Measurements from ENCODE around the gene OR9I1. TPM values are rescaled to one million over a fixed set of nuclear protein-coding genes. Genes with fewer than 3 reads are reported as not detected.

OR9I1 gene, protein sequence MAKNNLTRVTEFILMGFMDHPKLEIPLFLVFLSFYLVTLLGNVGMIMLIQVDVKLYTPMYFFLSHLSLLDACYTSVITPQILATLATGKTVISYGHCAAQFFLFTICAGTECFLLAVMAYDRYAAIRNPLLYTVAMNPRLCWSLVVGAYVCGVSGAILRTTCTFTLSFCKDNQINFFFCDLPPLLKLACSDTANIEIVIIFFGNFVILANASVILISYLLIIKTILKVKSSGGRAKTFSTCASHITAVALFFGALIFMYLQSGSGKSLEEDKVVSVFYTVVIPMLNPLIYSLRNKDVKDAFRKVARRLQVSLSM
- not detected for polyA plus RNA-seq (ENCODE audit: insufficient read length in 4 of 4)

DNA sequence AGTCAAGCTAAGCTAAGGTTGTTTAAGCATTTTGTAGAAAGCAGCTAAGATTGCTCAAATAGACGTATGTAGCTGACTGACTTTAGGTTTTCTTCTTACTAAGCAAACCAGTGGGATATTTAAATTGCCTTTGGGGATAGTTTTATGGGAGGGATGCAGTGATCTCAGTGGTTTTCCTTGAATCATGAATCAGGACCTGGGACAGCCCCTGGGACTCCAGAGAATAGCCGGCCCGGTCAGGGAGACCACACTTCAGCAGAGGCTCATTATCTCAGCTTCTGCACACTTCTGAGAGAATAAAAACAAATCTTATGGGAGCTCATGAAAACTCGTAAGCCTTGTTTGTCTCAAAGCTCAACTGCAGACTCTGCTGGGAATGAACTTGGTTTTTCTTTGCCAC is at the start of gene OR9I1:
Gene OR9I1, minus strand, starts transcription at position 62 of the 400 bp plus-strand sequence. CDS start 6,086 bp downstream, outside the sequence.
- no peak for DNase-seq (ENCODE audit: low read depth in 4 of 4, low spot score in 3 of 4)

DNA sequence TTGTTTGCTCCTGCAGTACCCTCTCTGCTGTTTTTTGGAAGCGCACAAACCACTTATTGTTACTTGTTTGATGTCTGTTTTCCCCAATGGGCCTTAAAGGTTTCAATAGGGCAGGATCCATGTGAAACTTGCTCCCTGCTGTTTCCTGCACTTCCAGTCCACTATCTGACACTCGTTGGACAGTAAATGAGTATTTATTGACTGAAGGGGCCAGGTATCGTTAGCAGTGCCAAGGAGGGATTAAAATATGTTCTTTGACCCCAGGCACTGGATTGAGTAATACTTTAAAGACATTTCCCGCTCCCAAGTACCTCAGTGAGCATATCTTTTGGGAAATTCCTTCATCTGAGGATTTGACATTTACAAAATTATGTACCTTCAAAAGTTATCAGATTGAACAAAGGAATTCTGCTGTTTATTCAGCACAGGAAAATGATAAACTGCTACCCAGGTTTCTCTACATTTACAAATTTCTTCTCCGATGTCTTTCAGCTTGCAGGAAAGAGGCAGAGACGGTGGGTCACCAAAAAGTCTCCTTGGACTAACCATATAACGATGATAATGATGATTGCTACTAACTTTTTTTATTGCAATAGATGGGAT is 40.3 kb upstream of the OR9I1 start:
- no peak for DNase-seq (ENCODE audit: low read depth in 4 of 4, low spot score in 3 of 4)

DNA sequence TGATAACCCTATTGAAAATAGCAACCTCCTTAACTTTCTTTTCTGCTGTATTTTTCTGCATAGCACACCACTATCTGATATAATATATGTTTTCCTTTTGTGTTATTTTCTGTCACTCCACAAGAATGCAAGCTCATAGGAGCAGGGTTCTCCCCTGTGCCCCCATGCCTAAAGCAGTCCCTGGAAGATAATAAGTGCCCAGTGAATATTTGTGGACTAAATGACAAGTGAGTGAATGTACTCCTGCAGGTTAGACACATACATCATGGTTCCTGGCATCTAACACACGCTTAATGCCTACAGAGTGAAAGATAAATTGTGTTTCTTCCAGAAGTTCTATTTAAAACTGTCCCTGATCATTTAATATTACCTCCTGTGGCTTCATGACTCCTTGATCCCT is 39.7 kb upstream of the OR9I1 start:
- no peak for DNase-seq (ENCODE audit: low read depth in 4 of 4, low spot score in 3 of 4)

- DNase-seq (ENCODE audit: low read depth in 4 of 4, low spot score in 3 of 4): no peak
Observed at GRCh38 chr11:58164389-58164788, 39.1 kb upstream of the OR9I1 start.

GRCh38 chr11:58152781-58153180 is 27.5 kb upstream of the OR9I1 start:
- no peak for DNase-seq (ENCODE audit: low read depth in 4 of 4, low spot score in 3 of 4)

DNA sequence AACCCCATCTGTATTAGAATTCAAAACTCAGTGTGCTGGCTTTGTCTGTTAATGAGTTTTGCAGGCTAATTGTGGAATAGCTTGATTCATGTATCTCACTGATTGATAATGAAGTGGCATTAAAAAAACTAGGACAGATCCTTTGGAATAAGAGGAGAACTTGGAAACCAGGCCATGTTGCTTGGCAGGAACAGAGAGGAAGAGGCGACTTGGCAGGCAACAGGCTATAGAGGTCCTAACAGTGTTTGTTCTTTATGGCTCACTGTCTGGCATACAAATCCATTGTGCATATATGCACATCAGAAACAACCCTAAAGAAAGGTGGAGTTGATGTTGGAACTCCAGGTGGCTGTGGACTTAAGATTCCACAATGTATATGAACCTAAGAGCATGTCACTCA is 17.4 kb upstream of the OR9I1 start:
- no peak for DNase-seq (ENCODE audit: low read depth in 4 of 4, low spot score in 3 of 4)

DNA sequence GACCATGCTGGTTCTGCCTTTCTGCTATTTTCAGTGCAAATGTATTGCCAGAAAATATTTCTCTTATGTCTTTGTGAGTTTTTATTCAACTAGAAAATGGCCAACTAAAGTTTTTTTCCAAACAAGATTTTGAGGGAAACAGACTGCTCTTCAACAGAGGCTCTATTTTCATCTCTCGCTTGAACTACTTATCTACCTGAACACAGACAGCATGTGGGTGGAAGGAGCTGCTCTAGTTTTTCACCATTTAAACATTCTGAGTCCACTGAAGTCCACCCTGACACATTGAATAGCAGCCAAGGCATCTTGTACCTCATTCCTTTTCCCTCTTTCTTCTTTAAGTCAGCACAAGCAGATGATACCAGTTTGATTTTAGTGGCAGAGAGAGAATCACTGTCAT is 9.8 kb upstream of the OR9I1 start:
- no peak for DNase-seq (ENCODE audit: low read depth in 4 of 4, low spot score in 3 of 4)

DNA sequence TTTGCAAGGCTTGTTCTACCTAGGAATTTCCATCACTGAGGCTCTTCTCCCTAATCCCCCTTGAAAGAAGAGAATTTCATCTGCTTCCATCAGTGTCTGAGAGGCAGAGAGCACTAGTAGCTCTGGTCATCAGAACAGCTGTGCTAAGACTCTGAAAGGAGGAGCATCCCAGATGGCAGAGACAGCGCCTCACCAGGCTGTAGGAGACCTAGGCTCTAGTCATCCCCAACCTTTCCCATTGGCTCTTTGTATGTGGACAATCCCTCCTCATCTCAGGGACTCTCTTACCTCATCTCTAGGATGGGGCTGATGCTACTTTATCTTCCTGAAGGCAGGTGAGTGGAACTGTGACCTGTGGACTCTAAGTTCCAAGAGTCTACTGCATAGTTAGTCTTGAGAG is 8.8 kb upstream of the OR9I1 start:
- DNase-seq (ENCODE audit: low read depth in 4 of 4, low spot score in 3 of 4): no peak

GRCh38 chr11:58133309-58134076 is 8.2 kb upstream of the OR9I1 start:
- no peak for DNase-seq (ENCODE audit: low read depth in 4 of 4, low spot score in 3 of 4)

DNA sequence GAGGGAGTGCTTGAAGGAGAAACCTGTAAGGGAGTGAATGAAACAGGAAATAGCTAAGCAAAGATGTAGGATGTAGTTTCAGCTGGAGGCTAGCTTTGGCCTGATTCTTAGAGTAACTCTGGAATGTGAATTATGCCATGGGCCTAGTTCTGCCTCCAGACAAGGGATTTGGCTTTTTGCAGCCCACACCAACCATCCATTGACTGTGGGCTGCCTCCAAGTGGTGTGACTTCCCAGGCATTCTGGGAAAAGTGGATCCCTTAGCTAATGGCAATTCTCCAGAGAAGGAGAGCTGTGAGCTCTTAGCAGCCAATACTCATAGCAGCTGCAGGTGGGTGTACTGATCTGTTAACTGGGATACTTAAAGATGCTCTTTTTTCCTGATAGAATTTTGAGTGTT is 2.0 kb upstream of the OR9I1 start:
- no peak for DNase-seq (ENCODE audit: low read depth in 4 of 4, low spot score in 3 of 4)

DNA sequence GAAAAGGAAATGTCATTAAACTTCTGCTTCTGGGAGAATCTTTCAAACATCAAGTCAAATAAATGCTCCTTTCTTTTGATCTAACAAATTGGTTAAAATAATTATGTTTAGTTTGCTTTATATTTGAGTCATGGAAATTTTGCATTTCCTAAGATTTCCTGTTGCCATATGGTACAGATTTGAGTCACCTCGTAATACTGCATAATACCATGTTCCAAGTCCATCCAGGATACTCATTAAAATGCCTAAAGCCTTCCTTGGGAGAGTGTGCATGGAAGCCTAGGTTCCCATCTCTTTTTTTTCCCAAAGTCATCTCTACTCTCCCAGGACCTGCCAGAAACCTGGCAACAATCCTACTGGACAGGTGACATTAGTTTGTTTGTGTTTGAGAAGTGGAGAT is 4.2 kb downstream of the OR9I1 start:
- DNase-seq (ENCODE audit: low read depth in 4 of 4, low spot score in 3 of 4): no peak

- DNase-seq (ENCODE audit: low read depth in 4 of 4, low spot score in 3 of 4): no peak
Observed at GRCh38 chr11:58097437-58097836, 27.9 kb downstream of the OR9I1 start.

DNA sequence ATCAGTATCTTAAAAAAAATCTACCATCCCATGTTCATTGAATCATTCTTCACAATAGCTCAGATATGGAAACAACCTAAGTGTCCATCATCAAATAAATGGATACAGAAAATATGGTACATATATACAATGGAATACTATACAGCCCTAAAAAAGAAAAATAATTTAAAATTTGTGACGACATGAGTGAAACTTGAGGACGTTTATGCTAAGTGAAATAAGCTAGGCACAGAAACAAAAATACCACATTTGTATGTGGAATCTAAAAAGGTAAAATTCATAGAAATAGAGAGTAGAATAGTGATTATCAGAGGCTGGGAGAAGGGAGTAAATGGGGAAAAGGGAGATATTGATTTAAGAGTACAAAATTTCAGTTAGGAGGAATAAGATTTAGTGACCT is 38.8 kb downstream of the OR9I1 start:
- DNase-seq (ENCODE audit: low read depth in 4 of 4, low spot score in 3 of 4): no peak

DNA sequence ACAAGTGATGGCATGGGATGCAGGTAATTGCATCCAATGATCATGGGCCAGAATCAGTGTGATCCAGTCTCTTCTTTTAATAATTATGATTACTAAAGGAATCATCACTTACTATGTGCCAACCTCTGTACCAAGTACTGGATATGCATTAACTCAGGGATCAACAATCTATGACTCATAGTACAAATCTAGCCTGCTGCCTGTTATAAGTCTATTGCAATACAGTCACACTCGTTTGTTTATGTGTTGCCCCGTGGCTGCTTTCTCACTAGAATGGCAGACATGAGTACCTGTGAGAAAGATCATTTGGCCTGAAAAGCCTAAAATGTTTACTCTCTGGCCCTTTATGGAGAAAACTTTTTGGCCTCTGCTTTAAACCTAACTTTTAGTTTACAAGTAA is 49.5 kb downstream of the OR9I1 start:
- DNase-seq (ENCODE audit: low read depth in 4 of 4, low spot score in 3 of 4): no peak

GRCh38 chr11:58070585-58070984 is 54.7 kb downstream of the OR9I1 start:
- no peak for DNase-seq (ENCODE audit: low read depth in 4 of 4, low spot score in 3 of 4)

DNA sequence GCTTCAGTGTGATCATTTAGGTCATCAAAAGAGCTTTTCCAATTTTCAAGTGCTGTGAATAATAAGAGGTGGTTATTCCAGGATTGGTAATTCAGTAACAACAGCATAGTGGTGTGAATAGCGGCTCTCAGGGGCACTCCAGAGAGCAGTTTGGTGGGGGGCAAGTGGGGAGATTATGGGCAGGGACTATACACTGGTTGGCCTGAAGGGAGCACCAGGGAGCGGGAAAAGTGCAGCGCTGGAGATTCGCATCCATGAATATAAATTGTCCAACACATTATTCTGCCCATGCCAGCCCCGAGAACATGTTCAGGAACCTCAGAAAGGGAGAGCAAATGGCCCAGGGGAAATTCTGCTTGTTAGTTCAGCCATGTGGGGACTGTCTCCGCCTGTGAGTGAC is 56.7 kb downstream of the OR9I1 start:
- DNase-seq (ENCODE audit: low read depth in 4 of 4, low spot score in 3 of 4): no peak

DNA sequence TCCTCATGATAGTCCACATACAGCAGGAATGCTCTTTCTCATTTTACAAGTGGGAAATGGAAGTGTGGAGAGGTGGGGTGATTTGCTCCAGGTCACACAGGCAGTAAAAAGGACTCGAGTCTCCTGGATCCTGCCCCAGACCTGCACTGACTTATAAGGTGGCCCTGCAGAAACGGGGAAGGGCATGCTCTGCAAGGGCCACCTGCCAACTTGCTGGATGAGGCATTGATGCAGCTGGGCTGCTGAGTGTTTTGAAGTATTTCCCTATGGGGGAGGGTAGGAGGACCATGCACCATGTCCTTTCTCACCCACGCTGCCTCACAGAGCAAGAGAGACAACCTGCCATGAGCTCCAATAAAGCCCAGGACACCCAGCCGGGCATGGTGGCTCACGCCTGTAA is 57.6 kb downstream of the OR9I1 start:
- no peak for DNase-seq (ENCODE audit: low read depth in 4 of 4, low spot score in 3 of 4)

Other genes starting within 250 kb of the OR9I1 start
- not detected for gene OR9Q1, start 101.6 kb downstream of the OR9I1 start, polyA plus RNA-seq (ENCODE audit: insufficient read length in 4 of 4)
- gene OR6Q1, start 94.6 kb downstream of the OR9I1 start, polyA plus RNA-seq (ENCODE audit: insufficient read length in 4 of 4): not detected
- not detected for gene OR9Q2, start 63.5 kb upstream of the OR9I1 start, polyA plus RNA-seq (ENCODE audit: insufficient read length in 4 of 4)
- not detected for gene OR1S2, start 78.6 kb upstream of the OR9I1 start, polyA plus RNA-seq (ENCODE audit: insufficient read length in 4 of 4)
- not detected for gene OR1S1, start 87.2 kb upstream of the OR9I1 start, polyA plus RNA-seq (ENCODE audit: insufficient read length in 4 of 4)
- not detected for gene OR10Q1, start 103.4 kb upstream of the OR9I1 start, polyA plus RNA-seq (ENCODE audit: insufficient read length in 4 of 4)
- gene OR10W1, start 142.7 kb upstream of the OR9I1 start, polyA plus RNA-seq (ENCODE audit: insufficient read length in 4 of 4): not detected
- not detected for gene OR5B17, start 233.5 kb upstream of the OR9I1 start, polyA plus RNA-seq (ENCODE audit: insufficient read length in 4 of 4)